Fibroblast of mammary gland (primary cell): Measurements from ENCODE around the gene METRNL.

Source experiments
- DNase-seq: peaks from one replicate; pipeline ENCODE4 v3.0.0-alpha.2; 2010; ENCODE audit warnings: low read depth
- H3K4me3 ChIP-seq: 2 replicates; pipeline ENCODE4 v1.5.1; 2011; ENCODE audit warnings: low read depth, mild to moderate bottlenecking, low read length, moderate library complexity; ENCODE audit not compliant: control insufficient read depth
- CTCF ChIP-seq: conservative IDR thresholded peaks from 2 replicates; pipeline ENCODE4 v1.5.1; 2011; ENCODE audit warnings: low read depth, low read length, inconsistent platforms; ENCODE audit not compliant: control insufficient read depth, insufficient read depth

METRNL gene

GRCh38 chr17:83077939-83078338 lies 1.5 kb upstream of the METRNL start:
- no peak for TF ChIP-seq CTCF
- no peak for DNase-seq
- H3K4me3 ChIP-seq: no peak overlapping the region

DNA sequence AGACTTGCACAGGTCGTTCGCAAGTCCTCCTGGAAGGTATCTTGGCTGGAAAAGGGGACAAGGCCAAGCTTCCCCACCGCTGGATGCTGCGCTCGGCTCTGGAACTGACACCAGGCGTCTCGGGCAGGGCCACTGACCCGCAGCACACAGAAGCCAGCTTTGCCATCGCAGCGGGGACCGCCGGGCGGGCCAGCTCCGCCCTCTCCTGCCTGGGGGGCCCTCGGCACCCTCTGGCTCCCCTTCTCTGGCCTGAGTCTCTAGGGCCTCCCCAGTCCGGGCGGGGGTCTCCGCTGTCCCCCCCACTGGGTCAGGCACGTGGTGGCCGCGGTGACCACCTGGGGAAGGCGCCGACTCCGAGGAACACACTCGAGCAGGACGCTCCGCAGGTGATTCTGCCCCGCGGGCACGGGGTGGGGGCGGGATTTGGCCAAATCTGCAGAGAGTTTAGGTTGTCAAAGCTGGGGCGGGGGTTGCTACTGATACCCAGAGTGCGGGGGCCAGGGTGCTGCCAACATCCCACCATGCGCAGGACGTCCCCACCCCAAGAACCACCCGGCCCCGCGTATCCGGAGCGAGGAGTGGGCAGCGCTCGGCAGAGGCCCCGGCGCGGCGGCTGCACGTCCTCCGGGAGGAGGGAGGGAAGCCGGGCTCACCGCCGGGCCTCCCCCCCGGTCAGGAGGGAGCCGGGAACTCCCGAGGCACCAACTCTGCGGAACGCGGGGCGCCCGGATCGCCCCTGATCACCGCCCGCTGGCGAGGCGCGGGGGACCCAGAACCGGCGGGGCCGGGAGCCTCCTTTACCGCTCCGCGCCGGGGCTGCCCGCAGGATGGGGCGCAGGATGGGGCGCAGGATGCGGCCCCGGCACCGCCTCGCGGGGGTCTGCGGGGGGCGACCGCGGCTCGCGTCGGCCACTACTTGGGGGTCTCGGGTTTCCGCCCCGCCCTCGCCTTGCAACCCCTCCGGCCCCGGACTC lies 744 bp upstream of the METRNL start:
- peak overlapping the region; percentile 30 for H3K4me3 ChIP-seq
- no peak for DNase-seq
- no peak for TF ChIP-seq CTCF

- no peak for DNase-seq
- TF ChIP-seq CTCF: no peak
- peak overlapping the region; percentile 33 for H3K4me3 ChIP-seq
Measured at GRCh38 chr17:83079766-83080578, 563 bp downstream of the METRNL start.

GRCh38 chr17:83080579-83080857 lies 1.1 kb downstream of the METRNL start:
- peak overlapping the region; percentile 55 for H3K4me3 ChIP-seq
- TF ChIP-seq CTCF: no peak
- DNase-seq: no peak

- no peak for TF ChIP-seq CTCF
Measured at GRCh38 chr17:83080858-83081683, 1.7 kb downstream of the METRNL start.

DNA sequence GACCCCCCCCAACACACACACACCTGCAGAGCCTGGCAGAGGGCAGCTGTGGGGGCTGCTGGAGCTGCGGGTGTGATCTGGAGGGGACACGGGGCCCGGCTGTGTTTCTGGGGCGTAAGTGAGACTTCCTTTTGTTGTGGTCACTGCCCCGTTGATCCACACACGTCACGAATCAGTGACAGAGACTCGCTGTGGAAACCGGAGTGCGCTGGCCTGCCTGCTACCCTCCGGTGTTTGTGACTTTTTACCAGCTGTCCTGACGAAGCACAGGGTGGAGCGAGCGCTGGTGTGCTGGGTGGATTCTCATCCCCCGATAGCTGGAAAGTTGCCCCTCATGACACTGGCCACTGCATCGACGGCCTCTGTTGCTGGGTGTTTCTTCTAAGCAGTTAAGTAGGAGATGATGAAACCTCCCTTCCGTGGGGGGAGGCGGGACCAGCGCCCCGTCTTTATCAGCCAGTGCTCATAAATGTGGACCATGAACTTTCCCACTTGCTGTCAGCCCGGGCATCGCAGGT lies 2.3 kb downstream of the METRNL start:
- TF ChIP-seq CTCF: no peak
- H3K4me3 ChIP-seq: peak overlapping the region; percentile 55
- DNase-seq: peak; percentile 69

More at GRCh38 chr17:83080858-83081683, 1.7 kb downstream of the METRNL start:
- DNase-seq: no peak
- H3K4me3 ChIP-seq: peak overlapping the region; percentile 55
